GM18858 (cell line): ENCODE measurements around the gene ACOX3.

Source experiments
- ATAC-seq: cut with Tn5 transposase; IDR thresholded peaks from one replicate; pipeline ENCODE4 v1.9.1; 2021; ENCODE audit not compliant: unreplicated experiment

ACOX3 gene

DNA sequence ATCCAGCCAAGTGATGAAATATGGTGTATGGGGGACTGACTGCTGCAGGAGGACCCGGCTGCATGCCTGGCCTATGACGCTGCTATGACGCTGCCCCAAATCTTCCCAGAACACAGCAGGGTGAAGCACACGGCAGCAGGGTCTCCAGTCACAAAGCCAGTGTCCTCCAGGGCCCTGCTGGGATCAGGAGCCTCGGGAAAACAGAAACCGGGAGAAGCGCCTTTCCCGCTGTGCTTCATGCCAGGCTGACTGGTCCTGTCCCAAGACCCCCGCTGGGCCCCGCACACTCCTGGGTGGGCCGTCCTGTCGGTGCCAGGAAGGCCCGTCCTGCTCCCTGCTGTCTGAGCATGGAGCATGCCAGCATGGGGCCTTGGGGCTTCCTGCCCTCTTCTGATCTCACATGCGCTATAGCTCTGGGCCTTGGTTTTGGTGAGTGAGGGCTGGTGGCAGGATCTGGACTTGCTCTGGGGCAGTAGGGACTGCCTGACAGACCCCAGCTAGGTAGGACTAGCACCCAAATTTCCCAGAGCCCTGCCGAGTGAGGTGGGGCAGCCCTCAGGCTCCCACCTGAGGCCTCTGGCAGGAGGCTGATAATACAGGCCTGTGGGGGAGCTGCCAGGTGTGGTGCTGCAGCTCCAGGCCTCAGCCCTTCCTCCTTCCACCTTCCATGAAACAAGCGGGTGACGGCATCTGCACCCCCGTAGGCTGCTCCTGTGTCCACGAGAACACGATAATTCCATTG lies 64.0 kb downstream of the ACOX3 start:
- ATAC-seq: no peak

DNA sequence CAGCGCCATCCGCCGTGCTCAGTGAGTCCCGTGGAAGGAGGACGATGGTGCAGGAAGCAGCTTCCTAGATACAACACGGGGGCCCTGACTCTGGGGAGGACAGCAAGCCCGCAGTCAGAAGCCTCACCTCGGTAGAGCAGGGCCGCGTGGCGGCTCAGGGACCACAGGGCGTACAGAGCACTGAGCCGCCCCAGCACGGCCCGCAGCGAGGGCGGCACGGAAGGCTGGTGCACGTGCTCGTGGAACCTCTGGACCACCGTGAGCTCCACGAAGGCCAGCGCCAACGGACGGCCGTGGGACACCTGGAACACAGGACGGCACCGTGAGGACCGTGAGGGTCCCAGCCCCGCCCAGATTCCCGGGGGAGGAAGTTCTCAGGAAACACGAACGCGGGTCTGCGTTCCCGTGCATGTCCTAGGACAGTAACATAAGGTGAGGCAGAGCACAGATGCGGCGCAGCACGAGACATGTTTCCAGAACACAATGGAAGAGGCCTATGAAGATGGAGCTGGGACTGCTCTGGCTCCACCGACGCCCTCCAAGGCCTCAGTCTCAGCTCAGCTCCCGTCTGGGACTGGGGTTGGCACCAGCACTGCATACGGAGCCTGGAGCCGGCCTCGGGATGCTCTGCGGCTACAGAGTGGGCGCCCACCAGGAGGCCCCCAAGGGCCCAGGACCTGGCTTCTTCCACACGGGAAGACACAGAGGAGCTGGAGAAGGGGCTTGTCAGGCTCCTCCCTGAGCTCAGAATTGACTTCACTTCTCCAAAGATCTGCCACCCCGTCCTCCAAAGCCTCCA lies 65.5 kb downstream of the ACOX3 start:
- no peak for ATAC-seq

- no peak for ATAC-seq
Observed at GRCh38 chr4:8373973-8374545, 66.5 kb downstream of the ACOX3 start.

- no peak for ATAC-seq
Observed at GRCh38 chr4:8373270-8373972, 67.1 kb downstream of the ACOX3 start.

GRCh38 chr4:8372506-8372905 lies 68.0 kb downstream of the ACOX3 start:
- ATAC-seq: no peak

DNA sequence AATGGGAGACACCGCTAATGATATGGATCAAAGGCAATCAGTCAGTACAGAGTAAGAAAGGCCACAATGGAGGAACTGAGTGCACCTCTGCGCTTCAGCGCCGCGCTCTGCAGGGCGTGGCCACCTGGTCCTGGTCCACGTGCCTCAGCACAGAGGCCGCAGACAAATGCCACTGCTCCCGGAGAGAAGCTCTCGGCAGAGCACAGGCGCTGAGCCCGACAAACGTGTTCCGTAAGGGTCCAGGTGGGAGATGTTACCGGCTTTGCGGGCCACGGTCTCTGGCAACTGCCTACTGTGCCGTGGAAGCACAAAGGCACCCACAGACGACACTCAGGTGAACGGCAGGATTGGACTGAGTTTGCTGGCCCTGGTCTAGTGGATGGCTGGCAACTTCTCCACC lies 68.9 kb downstream of the ACOX3 start:
- no peak for ATAC-seq

GRCh38 chr4:8370835-8371595 lies 69.5 kb downstream of the ACOX3 start:
- no peak for ATAC-seq

DNA sequence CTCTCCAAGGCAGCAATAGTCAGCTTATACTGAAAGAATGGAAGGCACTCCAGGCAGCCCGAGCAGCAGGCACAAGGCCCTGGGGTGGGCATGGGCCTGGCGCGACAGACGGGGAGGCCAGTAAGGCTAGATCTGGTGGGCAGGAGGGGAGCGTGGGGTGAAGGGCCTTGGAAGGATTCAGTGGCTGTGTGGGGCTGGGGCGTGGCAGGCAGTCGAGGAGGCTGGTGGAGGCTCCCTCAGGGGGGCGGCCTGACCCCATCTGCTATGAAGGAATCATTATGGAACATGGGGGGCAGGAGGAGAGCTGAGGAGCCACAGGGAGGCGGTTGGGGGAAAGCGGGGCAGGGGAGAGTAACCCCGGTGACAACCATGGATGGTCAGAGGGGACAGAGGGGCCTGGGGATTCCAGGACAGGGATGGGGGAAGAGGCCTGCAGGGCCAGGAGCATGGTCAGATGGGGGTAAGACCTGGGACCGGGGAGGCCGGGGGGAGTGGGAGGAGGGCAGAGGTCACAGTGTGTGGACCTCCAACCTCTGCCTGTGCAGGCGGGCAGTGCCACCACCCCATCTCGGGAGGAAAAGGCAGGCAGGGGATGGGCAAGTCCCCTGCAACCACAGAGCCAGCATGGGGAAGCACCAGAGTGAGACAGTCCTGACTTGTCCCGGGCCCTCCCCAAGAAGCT lies 70.3 kb downstream of the ACOX3 start:
- ATAC-seq: no peak

DNA sequence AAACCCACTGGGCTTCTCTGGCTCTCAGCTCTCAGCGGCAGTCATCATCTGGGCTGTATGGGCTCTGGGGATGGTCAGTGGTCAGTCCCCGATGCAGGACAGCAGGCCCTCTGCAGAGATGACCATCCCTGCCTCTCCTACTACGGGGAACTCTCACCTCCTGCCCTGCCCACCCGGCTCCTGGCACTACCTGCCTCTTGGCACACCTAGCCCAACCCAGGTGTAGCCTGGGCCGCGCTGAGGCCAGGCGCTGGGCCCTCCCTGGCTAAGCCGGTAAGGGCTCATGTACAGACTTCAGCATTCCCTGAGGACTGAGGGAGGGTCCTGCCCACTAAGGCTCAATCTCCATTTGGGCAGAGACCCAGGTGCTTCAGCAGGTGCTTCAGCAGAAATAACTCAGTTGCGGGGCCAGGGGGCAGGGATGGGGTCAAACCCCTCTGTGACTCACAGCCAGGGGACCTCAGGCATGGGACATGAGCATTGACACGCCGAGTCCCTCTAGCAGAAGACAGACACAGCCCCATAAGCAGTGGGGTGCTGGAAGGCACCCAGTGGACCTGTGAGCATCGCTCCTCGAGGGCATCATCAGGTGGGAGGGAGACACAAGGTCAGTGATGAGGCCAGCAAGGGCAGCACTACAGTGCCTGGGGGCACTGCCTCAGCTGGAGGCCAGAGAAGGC lies 71.0 kb downstream of the ACOX3 start:
- ATAC-seq: no peak

DNA sequence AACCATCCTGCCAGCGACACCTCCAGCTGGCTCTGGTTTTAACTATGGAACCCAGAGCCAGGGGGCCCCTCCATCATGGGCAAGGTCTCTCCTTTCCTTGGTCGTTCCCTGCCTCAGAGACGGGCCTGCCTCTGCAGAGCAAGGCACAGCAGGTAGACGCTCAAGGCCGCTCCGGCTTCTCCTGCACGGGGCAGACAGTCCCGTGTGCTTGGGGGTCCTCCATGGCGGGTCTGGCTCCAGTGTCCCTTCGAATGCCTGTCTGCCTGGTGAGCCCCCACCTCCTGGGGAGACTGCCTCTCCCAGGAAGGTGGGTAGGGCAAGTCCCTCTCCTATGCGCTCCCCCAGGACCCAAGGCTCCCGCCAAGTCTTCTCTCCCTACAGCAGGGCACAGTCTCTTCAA lies 71.5 kb downstream of the ACOX3 start:
- no peak for ATAC-seq

- no peak for ATAC-seq
Observed at GRCh38 chr4:8368061-8368481, 72.5 kb downstream of the ACOX3 start.

- ATAC-seq: no peak
Observed at GRCh38 chr4:8366601-8367000, 73.9 kb downstream of the ACOX3 start.

- ATAC-seq: no peak
Observed at GRCh38 chr4:8365951-8366350, 74.6 kb downstream of the ACOX3 start.

GRCh38 chr4:8365353-8365752 lies 75.2 kb downstream of the ACOX3 start:
- ATAC-seq: no peak

GRCh38 chr4:8364848-8365350 lies 75.6 kb downstream of the ACOX3 start:
- ATAC-seq: no peak

DNA sequence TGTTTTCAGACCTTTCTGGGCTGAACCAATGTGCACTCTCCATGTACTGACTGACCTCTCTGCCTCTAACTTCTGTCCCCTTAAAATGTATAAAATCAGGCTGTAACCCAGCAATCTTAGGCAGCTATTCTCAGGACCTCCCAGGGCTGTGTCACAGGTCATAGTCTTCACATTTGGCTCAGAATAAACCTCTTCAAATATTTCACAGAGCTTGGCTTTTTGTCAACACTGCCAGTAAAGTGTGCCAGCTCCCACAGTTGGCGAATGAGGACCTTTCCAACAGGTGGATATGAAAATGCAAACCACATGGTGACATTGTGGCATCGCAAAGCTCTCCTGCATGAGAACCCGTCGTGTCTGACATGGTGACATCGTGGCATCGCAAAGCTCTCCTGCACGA lies 76.4 kb downstream of the ACOX3 start:
- no peak for ATAC-seq

- ATAC-seq: no peak
Observed at GRCh38 chr4:8362483-8362882, 78.0 kb downstream of the ACOX3 start.

GRCh38 chr4:8359193-8359592 lies 81.3 kb downstream of the ACOX3 start:
- no peak for ATAC-seq

DNA sequence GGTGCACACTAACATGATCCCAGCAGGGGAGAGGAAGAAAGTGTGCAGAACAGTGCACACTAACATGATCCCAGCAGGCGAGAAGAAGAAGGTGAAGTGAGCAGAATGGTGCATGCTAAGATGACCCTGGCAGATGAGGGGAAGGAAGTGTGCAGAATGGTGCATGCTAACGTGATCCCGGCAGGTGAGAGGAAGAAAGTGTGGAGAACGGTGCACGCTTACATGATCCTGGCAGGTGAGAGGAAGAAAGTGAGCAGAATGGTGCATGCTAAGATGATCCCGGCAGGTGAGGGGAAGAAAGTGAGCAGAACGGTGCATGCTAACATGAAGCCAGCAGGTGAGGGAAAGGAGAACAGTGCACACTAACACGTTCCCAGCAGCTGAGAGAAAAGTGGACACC lies 83.7 kb downstream of the ACOX3 start:
- ATAC-seq: no peak
